Gastrocnemius medialis (tissue), 4 donors: ENCODE data around the gene MAP2.

Experiments
- POLR2A ChIP-seq, 2 donors: fragments of 450-650 bp; IDR thresholded peaks; one replicate each; pipeline ENCODE4 v1.6.1; 2017; ENCODE audit warnings: antibody characterized with exemption in 2 of 2, mild to moderate bottlenecking in 2 of 2, moderate library complexity in 2 of 2
- TF ChIP-seq, protein P1 (sequence below), 5 experiments: fragments of 450-650 bp in 3 of 5; fragments of 200-600 bp in 2 of 5; sonication (generic) in 2 of 5; IDR thresholded peaks in 4 of 5; conservative IDR thresholded peaks in 1 of 5; 1 replicate in 4 of 5; 2 replicates in 1 of 5; pipeline ENCODE4 v1.5.1; 2016 to 2019; ENCODE audit warnings: antibody characterized with exemption in 5 of 5, mild to moderate bottlenecking in 3 of 5, moderate library complexity in 3 of 5

DNA sequence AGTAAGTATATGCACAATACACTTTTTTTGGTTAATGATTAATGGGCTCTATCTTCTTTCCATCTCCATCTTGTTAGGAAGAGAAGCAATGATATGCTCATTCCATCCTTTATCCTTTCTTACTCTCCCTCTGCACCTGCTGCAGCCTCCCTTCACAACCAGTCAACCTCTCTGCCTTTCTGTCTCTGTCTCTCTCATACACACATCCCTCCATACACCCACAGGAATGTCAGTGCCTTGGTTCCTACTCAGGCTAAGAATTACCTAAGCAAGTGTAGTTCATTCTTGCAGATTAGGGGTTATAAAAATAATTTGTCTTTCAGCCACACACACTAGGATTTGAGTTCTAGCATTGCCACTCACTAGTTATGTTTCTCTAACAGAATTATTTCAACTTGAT lies 45.6 kb downstream of the MAP2 start:
- TF ChIP-seq, protein P1, sequence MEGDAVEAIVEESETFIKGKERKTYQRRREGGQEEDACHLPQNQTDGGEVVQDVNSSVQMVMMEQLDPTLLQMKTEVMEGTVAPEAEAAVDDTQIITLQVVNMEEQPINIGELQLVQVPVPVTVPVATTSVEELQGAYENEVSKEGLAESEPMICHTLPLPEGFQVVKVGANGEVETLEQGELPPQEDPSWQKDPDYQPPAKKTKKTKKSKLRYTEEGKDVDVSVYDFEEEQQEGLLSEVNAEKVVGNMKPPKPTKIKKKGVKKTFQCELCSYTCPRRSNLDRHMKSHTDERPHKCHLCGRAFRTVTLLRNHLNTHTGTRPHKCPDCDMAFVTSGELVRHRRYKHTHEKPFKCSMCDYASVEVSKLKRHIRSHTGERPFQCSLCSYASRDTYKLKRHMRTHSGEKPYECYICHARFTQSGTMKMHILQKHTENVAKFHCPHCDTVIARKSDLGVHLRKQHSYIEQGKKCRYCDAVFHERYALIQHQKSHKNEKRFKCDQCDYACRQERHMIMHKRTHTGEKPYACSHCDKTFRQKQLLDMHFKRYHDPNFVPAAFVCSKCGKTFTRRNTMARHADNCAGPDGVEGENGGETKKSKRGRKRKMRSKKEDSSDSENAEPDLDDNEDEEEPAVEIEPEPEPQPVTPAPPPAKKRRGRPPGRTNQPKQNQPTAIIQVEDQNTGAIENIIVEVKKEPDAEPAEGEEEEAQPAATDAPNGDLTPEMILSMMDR (IDR thresholded peaks at IDR 0.05 in 4 of 5, conservative IDR thresholded peaks at IDR 0.05 in 1 of 5): no peak
- no peak for TF ChIP-seq POLR2A (IDR thresholded peaks at IDR 0.05)
